Caki2 (cell line): ENCODE results near the gene LAMTOR1. TPM values are rescaled to one million over a fixed set of nuclear protein-coding genes. Genes with fewer than 3 reads are reported as not detected.

ENCODE experiments used
- DNase-seq: peaks from one replicate; pipeline ENCODE4 v3.0.0-alpha.2; 2015; ENCODE audit warnings: low read depth
- in situ Hi-C: cut with HindIII; loops from 2 replicates; pipeline ENCODE4 v1.10.0; 2016; ENCODE audit warnings: low sequenced_read_pairs, low pct_unique_long_range_greater_than_20kb, mixed read lengths
- total RNA-seq: library from RNA; depleted of rRNA; stranded (reverse); fragments of >200 nt; shearing (Covaris generic); gene quantifications from 2 replicates; pipeline ENCODE4 v1.2.3, GENCODE V29; 2014; ENCODE audit warnings: low replicate concordance

Gene LAMTOR1
- total RNA-seq, 1 experiment from 2014 or later, result 117 TPM

DNA sequence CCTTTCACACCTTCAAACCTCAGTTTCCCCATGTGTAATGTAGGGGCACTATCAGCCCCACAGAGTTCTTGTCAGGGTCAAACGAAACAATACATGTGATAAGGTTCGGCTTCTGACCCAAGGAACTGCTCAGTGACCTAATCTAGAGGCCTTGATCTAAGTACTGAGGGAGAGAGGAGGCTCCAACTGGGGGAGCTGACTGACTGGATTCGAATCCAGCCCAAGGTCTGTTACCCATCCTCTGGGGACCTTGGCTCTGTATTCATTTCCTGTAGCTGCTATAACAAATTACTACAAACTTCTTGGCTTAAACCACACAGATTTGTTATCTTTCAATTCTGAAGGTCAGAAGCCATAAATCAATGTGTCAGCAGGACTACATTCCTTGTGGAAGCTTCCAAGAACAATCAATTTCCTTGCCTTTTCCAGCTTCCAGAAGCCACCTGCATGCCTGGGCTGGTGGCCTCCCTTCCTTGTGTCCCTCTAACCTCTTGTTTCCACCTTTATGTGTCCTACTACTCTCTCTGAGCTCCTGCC, 20.1 kb upstream of the LAMTOR1 start:
- in situ Hi-C loops, result no loop called here
- no peak for DNase-seq

DNA sequence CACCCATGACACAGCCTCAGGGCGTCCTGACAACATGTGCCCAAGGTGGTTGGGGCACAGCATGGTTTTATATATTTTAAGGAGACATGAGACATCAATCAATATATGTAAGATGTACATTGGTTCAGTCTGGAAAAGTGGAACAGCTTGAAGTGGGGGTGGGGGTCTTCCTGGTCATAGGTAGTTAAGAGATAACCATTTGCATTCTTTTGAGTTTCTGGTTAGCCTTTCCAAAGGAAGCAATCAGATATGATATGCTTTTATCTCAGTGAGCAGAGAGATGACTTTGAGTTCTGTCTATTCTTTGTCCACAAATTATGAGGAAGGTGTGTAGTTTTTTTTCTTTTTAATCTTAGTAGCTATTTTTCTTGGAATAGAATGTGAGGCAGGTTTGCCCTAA, 19.5 kb upstream of the LAMTOR1 start:
- in situ Hi-C loops, result no loop called here
- no peak for DNase-seq

DNA sequence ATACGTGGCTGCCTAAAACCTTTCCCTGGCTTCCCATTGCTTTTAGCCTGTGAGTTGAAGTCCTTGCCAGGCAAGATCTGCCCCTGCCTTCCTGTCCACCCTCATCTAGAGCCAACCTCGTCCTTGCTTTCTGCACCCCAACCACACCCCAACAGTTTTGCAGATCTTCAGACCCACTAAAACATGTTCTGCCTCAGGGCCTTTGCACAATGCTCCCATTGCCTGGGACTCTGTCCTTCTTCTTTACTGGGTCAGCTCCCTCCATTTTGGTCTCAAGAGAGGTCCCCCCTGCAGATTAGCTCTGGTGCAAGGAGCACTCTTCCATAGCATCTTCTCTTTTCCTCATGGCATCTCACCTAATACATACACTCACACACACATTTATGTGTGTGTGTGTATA, 17.8 kb upstream of the LAMTOR1 start:
- in situ Hi-C loops, result no loop called here
- no peak for DNase-seq

DNA sequence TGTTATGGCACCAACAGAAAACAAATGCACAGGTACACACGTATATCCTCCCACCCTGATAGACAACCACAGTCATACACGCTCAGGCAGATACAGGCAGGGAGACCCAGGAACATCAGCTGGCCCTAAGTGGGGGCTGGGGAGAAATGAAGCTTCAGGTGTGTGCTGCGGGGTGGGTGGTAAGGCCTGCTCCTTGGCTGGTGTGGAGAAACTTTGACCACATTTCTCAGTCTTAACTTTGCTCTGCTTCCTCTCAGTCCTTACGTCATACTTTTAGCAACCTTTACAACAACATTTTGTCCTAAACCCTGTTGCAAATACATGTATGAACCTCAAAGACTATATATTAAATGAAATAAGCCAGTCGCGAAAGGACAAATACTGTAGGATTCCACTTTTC, 16.1 kb upstream of the LAMTOR1 start:
- no peak for DNase-seq
- in situ Hi-C loops, result no loop called here

DNA sequence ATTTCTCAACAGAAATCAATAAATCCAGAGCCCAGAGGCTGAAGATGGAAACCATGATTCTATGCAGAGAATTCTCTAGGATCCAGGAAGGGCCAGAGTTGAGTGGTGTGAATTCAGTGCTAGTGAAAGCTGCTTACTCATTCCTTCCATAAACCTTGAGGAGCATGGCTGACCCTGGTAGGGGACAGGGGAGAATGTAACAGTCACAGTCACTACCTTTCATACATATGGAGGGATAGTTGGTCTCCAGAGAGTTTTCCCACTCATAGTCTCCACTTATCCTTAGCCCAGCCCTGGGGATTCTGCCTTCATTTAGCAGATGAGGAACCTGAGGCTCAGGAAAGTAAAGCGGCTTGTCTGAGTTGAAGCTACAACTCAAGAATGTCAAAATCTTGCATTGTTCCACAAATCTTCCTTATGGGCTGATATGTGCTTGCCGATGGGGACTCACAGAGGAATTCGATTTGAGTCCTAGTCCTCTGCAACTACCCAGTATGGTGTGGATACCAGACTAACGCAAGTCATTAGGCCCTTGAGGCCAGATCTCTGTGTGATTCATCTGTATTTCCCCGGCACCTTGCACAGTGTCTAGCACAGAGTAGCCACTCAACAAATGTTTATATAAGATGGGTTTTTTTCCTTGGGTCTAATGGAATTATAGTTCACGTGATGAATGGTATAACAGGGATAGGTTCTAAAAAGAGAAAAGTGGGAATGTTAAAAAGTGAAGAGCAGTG, 13.1 kb upstream of the LAMTOR1 start:
- in situ Hi-C loops, result no loop called here
- DNase-seq, result no peak

DNA sequence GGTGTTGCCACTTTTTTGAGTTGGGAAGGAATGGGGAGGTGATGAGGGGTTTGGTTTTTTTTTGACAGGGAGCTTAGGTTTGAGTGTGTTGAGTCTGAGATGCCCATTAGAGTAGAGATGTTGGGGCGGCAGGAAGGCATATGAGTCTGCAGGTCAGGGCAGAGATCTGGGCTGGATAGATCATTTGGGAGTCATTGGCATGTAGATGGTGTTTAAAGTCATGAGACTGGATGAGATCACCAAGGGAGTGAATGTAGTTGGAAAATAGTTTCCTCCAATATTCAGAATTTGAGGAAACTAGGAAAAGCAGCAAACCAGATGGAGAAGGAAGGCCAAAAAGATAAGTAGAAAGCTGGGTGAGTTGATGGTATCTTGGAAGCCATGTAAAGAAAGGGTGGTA, 11.5 kb upstream of the LAMTOR1 start:
- in situ Hi-C loops, result no loop called here
- DNase-seq, result no peak

DNA sequence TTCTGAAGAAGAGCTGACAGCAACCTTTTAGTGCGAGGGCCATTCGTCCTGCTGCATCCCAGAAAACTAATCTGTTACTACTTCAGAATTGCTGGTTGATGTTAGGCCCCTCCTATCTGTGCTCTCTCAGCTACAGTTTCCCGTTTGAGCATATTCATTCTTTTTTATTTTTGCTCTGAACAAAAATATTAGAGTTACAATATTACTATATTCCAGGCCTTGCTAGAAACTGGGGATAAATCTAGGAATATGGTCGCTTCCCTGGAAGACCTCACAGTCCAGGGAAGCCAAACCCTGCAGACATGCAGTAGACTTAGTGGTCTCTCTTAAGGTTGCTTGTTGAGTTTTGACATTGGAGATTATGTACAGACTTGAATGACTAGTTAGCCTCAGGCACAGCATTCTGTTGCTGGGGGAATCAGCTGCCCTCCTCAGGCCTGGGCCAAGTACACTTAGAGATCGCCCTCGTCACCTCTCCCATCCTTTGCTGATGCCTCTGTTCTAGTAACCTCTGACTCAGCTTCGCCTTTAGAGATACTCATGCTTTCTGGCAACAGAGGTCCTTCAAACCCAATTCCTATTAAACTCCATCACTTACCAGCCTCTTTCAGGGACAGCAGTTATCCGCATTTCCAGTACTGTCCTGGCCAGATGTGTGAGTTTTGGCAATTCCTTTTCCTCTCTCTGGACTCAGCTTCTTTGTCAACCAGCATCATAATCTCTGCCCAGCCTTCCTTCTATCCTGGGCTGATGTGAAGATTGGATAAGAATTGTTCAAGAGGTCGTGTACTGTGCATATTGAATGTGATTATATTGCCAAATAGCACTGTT, 10.1 kb upstream of the LAMTOR1 start:
- DNase-seq, result no peak

DNA sequence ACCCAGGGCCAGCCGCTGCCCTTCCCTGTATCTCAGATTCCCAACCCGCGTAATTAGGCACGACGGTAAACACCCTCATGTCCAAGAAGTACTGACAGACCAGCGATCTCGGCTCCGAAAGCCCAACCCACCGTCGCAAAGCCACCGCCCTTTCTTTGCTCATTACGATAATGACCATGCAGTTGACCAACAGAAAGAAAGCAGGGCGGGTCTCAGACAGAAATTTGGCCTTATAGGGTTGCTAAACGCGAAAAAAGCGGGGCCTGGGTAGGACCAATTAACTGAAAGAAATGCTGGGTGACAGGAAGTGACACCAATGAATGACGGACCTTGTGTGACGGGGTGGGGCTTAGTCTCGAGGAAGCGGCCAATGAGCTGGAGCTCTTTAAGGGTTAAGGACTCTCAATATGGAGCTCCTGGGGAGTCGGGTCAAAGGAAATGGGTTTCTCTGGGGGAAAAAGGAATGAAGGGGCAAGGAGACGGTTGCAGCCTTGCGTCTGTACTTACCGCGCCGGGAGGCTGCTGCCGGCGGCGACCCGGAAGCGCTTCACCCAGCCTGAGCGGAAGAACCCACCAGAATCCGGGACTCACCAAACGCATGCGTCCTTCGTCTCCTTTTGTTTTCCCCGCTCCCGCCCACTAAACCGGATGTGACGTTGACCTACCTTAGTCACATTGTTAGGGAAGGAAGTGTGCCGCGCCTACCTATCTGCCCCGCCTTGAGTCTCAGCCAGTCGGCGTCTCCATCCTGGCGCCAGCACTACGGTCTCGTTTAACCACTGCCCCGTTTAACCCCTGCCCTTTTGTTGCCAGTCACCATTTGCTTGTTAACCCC, 9.3 kb upstream of the LAMTOR1 start, which contains the start of gene ANAPC15:
ANAPC15 (minus strand) TSS at position 553 of the 835 bp plus-strand sequence. CDS start 1,419 bp downstream, outside the sequence.
- in situ Hi-C loops, result no loop called here
- DNase-seq, result peak; percentile 98

More for the DNA sequence above, 10.1 kb upstream of the LAMTOR1 start:
- in situ Hi-C loops, result no loop called here

DNA sequence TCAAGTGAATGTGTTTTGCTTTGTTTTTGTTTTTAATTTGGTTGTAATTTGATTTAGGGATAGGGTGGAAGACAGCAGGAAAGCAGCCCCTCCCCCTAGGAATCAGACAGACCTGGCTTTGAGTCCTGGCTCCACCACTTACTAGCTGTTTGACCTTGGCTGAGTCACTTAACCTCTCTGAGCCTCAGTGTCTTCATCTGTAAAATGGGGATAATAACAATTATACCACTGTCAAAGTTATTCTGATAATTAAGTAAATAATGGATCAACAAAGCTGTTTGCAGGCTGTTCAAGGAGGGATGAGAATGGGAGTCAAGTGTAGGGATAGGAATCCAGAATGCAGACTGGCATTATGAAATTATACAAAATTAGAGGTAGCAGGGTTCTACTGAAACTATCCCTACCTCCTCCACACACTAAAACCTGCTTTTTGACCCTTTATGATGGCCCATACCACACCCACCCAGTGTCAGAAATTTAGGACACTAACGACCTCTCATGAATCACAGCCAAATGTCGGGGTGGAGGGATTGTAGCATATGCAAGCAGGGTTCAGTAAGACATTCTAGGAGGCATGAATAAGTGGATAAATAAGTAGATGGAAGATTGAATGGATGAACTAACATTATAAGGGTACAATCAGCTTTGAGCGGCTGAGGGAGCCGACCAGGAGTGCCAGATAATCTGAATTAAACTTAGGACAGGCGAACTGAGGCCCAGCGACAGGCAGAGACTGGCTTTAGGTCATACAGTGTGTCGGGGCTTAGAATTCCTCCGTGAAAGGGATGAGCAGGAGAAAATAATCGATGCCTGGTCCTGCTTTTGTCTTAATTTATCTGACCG, 8.4 kb upstream of the LAMTOR1 start:
- no peak for DNase-seq
- in situ Hi-C loops, result no loop called here

DNA sequence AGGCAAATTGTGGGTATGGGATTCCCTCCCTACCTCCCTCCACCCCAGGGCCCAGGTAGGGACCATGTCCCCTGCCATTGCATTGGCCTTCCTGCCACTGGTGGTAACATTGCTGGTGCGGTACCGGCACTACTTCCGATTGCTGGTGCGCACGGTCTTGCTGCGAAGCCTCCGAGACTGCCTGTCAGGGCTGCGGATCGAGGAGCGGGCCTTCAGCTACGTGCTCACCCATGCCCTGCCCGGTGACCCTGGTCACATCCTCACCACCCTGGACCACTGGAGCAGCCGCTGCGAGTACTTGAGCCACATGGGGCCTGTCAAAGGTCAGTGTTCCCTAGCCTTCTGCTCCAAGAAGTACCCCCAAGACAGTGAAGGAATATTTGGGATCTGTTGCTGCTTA, 2.8 kb upstream of the LAMTOR1 start, which contains the start of gene TOMT:
TOMT (plus strand) TSS at position 37 of the 400 bp plus-strand sequence; CDS start at position 65, 28 bp downstream.
- DNase-seq, result no peak
- in situ Hi-C loops, result no loop called here

DNA sequence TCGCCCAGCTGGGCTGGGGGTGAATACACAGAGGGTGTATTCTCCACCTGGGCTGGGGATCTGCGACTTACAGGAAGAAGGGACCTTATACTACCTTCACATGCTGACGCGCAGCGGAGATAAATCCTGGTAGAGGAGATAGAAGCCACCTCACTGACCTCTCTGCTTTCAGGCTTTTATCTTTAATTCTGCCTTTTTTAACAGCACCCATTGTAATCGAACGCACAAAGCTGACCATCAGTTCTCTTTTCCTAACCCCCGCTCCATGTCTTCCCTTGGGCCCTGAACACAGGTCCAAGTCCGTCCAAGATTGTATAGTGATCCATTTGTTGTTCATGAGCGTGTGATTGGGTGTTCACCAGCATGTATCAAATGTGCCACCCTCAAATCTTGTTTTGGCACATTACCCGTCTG, 664 bp upstream of the LAMTOR1 start:
- DNase-seq, result no peak
- in situ Hi-C loops, result no loop called here

DNA sequence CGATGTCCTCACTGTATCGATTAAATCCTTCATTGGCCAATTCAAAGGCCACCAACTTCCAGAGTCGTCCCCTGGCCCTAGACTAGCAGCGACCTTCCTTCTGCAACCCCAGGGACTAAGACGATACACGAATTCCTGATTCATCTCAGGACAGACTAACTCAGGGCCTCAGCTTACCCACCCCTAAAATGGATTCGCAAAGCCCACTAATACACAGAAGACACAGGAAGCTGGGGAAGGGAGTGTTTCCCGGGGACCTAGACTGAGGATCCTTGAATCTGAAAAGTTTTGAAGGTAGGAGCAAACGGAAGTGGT, 509 bp downstream of the LAMTOR1 start:
- no peak for DNase-seq
- in situ Hi-C loops, result no loop called here

DNA sequence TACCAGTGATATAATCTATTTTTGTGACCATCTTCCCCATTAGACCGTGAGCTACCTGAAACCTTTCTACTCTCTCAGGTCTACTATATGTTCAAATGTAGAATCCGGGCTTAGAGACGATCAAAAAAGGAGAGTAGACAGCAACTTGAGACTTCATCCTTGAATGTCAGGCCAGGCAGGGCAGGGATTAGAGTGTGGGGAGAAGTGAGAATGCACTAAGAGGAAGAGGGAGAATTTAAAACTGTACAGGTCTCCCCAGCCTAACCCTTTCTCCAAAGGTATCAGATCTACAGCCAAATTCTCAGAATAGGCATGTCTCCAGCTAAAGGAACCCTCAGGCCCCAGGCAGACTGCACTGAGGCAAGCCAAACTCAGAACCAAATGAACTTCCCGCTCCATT, 935 bp downstream of the LAMTOR1 start:
- in situ Hi-C loops, result no loop called here
- DNase-seq, result no peak

DNA sequence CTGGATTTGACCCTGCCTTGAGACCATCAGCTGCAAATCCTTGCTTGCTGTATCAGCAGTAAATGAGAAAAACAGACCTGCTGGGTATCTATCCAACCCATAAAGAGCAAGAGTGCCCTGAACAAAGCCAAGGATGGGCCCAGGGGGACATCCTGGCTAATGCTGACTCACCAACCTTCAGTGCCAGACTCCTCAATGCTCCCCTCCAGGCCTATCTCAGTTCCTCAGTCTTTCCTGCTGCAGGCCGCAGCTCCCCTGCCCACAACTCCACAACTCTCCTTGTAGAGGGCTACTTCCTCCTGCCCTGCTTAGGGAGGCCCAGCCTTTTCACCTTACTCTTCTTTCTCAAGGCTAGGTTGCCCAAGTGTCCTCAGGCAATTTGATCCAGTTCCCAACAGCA, 2.6 kb downstream of the LAMTOR1 start:
- DNase-seq, result no peak
- in situ Hi-C loops, result no loop called here

DNA sequence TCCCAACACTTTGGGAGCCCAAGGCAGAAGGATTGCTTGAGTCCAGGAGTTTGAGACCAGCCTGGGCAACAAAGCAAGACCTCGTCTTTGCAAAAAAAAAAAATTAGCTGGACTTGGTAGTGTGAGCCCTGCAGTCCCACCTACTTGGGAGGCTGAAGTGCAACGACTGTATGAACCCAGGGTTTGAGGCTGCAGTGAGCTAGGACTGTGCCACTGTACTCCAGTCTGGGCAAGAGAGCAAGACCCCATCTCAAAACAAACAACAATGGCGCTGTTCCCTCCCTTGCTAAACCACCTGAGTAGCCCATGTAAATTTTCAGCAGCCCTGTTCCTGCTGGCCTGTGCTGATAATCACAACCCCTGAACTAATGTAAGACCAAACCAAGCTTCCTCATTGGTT, 3.1 kb downstream of the LAMTOR1 start:
- in situ Hi-C loops, result no loop called here
- no peak for DNase-seq

DNA sequence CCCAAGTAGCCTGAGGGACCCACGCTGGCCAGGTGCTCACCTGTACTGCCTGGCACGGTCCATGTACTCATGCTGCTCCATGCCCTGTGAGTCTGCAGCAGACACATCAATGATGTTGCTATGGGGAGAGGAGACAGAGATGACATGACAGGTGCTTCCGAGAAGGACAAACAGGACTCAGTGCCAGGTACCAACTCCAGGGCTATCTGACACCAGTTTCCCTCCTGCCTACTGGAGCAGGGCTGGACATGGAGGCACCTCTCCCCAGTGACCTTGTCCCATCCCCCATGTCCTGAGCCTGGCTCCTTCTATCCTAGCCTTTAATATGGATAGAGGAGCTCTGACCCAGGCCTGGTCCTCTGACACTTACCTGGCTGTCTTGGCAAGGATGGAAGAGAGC, 4.4 kb downstream of the LAMTOR1 start:
- DNase-seq, result no peak
- in situ Hi-C loops, result no loop called here

DNA sequence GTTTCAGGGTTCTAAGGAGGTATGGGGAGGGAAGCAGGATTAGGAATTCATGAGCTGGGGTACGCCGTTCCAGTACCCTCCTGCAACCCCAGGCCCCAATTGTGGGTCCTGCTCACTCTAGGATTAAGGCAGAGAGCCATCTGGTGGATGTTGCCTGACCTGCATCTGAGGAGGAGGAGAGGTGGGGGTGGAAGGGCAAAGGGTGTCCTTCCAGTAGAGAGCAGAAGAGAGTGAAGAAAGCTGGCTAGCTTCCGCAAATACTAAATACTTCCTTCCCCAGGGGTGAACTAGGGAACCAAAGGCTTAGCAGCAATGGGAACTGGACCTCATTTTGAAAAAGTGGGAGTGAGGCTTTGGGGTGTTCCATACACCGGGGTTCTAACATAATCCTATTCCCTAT, 11.8 kb downstream of the LAMTOR1 start:
- in situ Hi-C loops, result no loop called here
- DNase-seq, result peak; percentile 59
